ENCODE measurements around the gene FYCO1.

Gene FYCO1

DNA sequence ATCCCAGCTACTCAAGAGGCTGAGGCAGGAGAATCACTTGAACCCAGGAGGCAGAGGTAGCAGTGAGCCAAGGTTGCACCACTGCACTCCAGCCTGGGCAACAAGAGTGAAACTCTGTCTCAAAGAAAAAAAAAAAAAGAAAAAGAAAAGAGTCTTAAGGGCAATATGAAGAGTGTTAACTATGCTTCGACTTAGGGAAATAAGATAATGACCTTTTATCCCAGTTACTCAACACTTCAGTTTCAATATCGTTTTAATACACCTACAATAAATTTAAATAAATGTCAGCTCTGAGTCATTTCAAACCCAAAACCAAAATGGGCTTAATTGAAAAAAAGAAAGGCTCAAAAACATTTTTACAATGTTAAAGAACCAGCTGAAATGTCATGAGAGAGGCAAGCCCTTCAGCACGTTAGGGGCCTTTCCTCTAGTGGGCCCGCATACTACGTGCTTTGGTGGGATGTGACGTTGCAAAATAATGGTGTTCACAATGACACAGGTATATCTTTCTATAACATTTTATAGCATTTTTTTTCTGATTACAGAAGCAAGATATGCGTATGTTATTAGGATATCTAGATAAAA lies 15.3 kb downstream of the FYCO1 start:
- no peaks in the 10 kb centered on the region for H3K27me3 ChIP-seq (ENCODE audit: insufficient read depth, low read depth, severe bottlenecking)
- no peaks in the 10 kb centered on the region for H3K9me3 ChIP-seq (ENCODE audit: severe bottlenecking)
- H3K27ac ChIP-seq, result no peak overlapping the region
- H3K36me3 ChIP-seq, result peaks cover 86% of the 10 kb centered on the region
- DNase-seq, result no peak
- TF ChIP-seq, protein P1, sequence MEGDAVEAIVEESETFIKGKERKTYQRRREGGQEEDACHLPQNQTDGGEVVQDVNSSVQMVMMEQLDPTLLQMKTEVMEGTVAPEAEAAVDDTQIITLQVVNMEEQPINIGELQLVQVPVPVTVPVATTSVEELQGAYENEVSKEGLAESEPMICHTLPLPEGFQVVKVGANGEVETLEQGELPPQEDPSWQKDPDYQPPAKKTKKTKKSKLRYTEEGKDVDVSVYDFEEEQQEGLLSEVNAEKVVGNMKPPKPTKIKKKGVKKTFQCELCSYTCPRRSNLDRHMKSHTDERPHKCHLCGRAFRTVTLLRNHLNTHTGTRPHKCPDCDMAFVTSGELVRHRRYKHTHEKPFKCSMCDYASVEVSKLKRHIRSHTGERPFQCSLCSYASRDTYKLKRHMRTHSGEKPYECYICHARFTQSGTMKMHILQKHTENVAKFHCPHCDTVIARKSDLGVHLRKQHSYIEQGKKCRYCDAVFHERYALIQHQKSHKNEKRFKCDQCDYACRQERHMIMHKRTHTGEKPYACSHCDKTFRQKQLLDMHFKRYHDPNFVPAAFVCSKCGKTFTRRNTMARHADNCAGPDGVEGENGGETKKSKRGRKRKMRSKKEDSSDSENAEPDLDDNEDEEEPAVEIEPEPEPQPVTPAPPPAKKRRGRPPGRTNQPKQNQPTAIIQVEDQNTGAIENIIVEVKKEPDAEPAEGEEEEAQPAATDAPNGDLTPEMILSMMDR (IDR thresholded peaks at IDR 0.05; ENCODE audit: low read depth, low read length), result no peak
- H3K4me3 ChIP-seq (ENCODE audit: low read depth, low read length), result no peak overlapping the region

DNA sequence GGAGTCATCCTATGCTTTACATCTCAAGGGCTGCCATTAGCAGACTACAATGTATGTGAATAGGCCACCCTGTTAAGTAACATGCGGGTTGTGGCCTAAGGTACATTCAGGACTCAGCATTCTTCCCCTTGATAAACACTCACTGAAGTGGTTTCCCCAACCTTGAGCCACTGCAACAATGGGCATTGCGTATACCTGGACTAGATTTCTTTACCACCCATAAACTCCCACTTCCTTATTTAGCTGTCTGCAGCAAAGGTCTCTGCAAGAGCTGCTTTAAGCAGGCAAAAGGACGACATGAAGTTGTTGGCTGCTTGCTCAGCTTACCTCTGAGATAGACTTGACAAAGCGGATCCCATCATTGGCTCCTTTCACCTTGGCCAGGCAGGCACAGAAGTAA lies 16.2 kb downstream of the FYCO1 start:
- peaks cover 87% of the 10 kb centered on the region for H3K36me3 ChIP-seq
- TF ChIP-seq, protein P1 (IDR thresholded peaks at IDR 0.05; ENCODE audit: low read depth, low read length), result no peak
- DNase-seq, result no peak
- no peak overlapping the region for H3K4me3 ChIP-seq (ENCODE audit: low read depth, low read length)
- no peak overlapping the region for H3K27ac ChIP-seq
- H3K27me3 ChIP-seq (ENCODE audit: insufficient read depth, low read depth, severe bottlenecking), result no peaks in the 10 kb centered on the region
- no peaks in the 10 kb centered on the region for H3K9me3 ChIP-seq (ENCODE audit: severe bottlenecking)

- peaks cover 83% of the 10 kb centered on the region for H3K36me3 ChIP-seq
- TF ChIP-seq, protein P1 (IDR thresholded peaks at IDR 0.05; ENCODE audit: low read depth, low read length), result no peak
- no peak overlapping the region for H3K4me3 ChIP-seq (ENCODE audit: low read depth, low read length)
- no peaks in the 10 kb centered on the region for H3K27me3 ChIP-seq (ENCODE audit: insufficient read depth, low read depth, severe bottlenecking)
- H3K9me3 ChIP-seq (ENCODE audit: severe bottlenecking), result no peaks in the 10 kb centered on the region
- H3K27ac ChIP-seq, result no peak overlapping the region
- no peak for DNase-seq
Observed at GRCh38 chr3:45978006-45978761, 17.4 kb downstream of the FYCO1 start.

GRCh38 chr3:45976191-45977091 lies 19.2 kb downstream of the FYCO1 start:
- DNase-seq, result no peak
- TF ChIP-seq, protein P1 (IDR thresholded peaks at IDR 0.05; ENCODE audit: low read depth, low read length), result no peak
- Histone ChIP-seq H3K27me3 (ENCODE audit: insufficient read depth, low read depth, severe bottlenecking) (no peaks in the 10 kb centered on the region), H3K4me3 (ENCODE audit: low read depth, low read length) (no peak overlapping the region), H3K36me3 (peaks cover 85% of the 10 kb centered on the region), H3K9me3 (ENCODE audit: severe bottlenecking) (no peaks in the 10 kb centered on the region), H3K27ac (no peak overlapping the region)

DNA sequence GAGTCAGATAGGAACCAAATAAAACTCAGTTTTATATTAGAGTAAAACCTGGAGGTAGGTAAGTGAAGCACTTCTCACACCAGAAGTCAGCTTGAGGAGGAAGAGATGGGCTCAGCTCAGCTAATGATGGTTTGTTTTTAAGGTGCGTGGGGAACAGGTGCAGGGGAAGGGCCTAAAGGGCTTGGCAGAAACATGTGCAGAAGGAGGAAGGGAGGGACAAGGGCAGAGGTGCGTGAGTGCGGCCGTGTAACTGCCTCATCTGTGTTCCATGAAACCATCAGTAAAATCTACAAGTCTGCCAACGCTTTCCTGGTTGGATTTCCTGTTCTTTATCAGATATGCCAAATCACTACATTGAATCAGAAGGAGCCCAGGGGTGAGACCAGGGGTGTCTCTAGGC lies 19.9 kb downstream of the FYCO1 start:
- Histone ChIP-seq H3K9me3 (ENCODE audit: severe bottlenecking) (no peaks in the 10 kb centered on the region), H3K27ac (no peak overlapping the region), H3K4me3 (ENCODE audit: low read depth, low read length) (no peak overlapping the region), H3K36me3 (peaks cover 79% of the 10 kb centered on the region), H3K27me3 (ENCODE audit: insufficient read depth, low read depth, severe bottlenecking) (no peaks in the 10 kb centered on the region)
- DNase-seq, result no peak
- TF ChIP-seq, protein P1 (IDR thresholded peaks at IDR 0.05; ENCODE audit: low read depth, low read length), result no peak

Measured in WERI-Rb-1 (cell line).